Natural killer cell (primary cell): ENCODE data around the gene TAS2R9. TPM values are rescaled to one million over a fixed set of nuclear protein-coding genes. Genes with fewer than 3 reads are reported as not detected.

Experiments
- ATAC-seq, 3 donors: fragments of 150-1000 bp in 2 of 3; fragments of 200-7000 bp in 1 of 3; cut with Tn5 transposase; 1 replicate in 1 of 3; 2 replicates in 2 of 3; pipeline ENCODE4 v1.10.0; 2021; ENCODE audit warnings: mild to moderate bottlenecking in 2 of 3, moderate library complexity in 2 of 3
- DNase-seq, 2 donors: peaks; one replicate each; pipeline versions ENCODE4 v3.0.0 to v3.0.0-alpha.2; 2013 to 2021; ENCODE audit warnings: mixed read lengths in 1 of 2
- H3K27ac ChIP-seq: one replicate; pipeline ENCODE4 v1.5.1; 2013; ENCODE audit warnings: mild to moderate bottlenecking, low read length
- H3K27me3 ChIP-seq: one replicate; pipeline ENCODE4 v1.6.1; 2013; ENCODE audit warnings: low read length; ENCODE audit not compliant: control insufficient read depth, insufficient read depth
- H3K36me3 ChIP-seq: one replicate; pipeline ENCODE4 v1.6.1; 2013; ENCODE audit warnings: low read length; ENCODE audit not compliant: control insufficient read depth, insufficient read depth
- H3K4me1 ChIP-seq: one replicate; pipeline ENCODE4 v1.6.1; 2013; ENCODE audit warnings: low read length; ENCODE audit not compliant: control insufficient read depth, insufficient read depth
- H3K4me3 ChIP-seq: one replicate; pipeline ENCODE4 v1.5.1; 2013; ENCODE audit warnings: low read length
- H3K9me3 ChIP-seq: one replicate; pipeline ENCODE4 v1.6.1; 2013; ENCODE audit warnings: low read length; ENCODE audit not compliant: control insufficient read depth, insufficient read depth
- H3K27ac Mint-ChIP-seq, 2 donors: one replicate each; pipeline ENCODE4 v1.8.0; 2022; ENCODE audit warnings: mild to moderate bottlenecking in 2 of 2, mixed read lengths in 2 of 2, moderate library complexity in 1 of 2
- H3K27me3 Mint-ChIP-seq, 2 donors: one replicate each; pipeline ENCODE4 v1.8.0; 2022; ENCODE audit warnings: low read depth in 2 of 2, mixed read lengths in 2 of 2
- H3K36me3 Mint-ChIP-seq: one replicate; pipeline ENCODE4 v1.8.0; 2022; ENCODE audit warnings: mixed read lengths
- H3K4me1 Mint-ChIP-seq, 2 donors: one replicate each; pipeline ENCODE4 v1.8.0; 2022; ENCODE audit warnings: mixed read lengths in 2 of 2
- H3K4me3 Mint-ChIP-seq: one replicate; pipeline ENCODE4 v1.8.0; 2022; ENCODE audit warnings: mild to moderate bottlenecking, moderate library complexity, mixed read lengths
- H3K9me3 Mint-ChIP-seq, 2 donors: one replicate each; pipeline ENCODE4 v1.8.0; 2022; ENCODE audit warnings: mixed read lengths in 2 of 2
- CTCF ChIP-seq: fragments of 200-600 bp; IDR thresholded peaks from one replicate; pipeline ENCODE4 v1.8.0; 2022; ENCODE audit warnings: antibody characterized with exemption
- WGBS: methylation state at CpG from one replicate; pipeline ENCODE4 v1.1.7; 2013; ENCODE audit warnings: missing lambda C conversion rate; ENCODE audit not compliant: insufficient coverage; 5-methylcytosine and 5-hydroxymethylcytosine counted together
- intact Hi-C: fragments of 100-400 bp; cut with micrococcal nuclease; formaldehyde crosslinking; loops from one replicate; pipeline ENCODE4 v1.14.2; 2022
- total RNA-seq, 4 donors: library from RNA; stranded (reverse); fragments of 120-200 nt in 1 of 4; gene quantifications; one replicate each; pipeline versions ENCODE4 v1.2.3 to v1.2.4, GENCODE V29; 2013 to 2022

The TAS2R9 gene
- total RNA-seq, 3 donors from 2014 or later (not counting 1 experiment from before 2014, with no cell fraction given) = not detected

- no peak for TF ChIP-seq CTCF
- Mint-ChIP-seq H3K27me3 (no peaks in the 10 kb centered on the region), H3K27ac (peak within 1 kb of the TSS; percentile 45 to 77), H3K4me1 (peaks cover 44 to 50% of the 10 kb centered on the region in 2 donors), H3K9me3 (no peaks in the 10 kb centered on the region), H3K36me3 (peaks cover 6% of the 10 kb centered on the region), H3K4me3 (no peak within 1 kb of the TSS)
- ATAC-seq (peak; percentile 60 to 82 (median 78)), DNase-seq (peak in 1 of 2 donors; percentile 35)
- no peaks in the 10 kb centered on the region for H3K9me3 ChIP-seq
- no peaks in the 10 kb centered on the region for H3K36me3 ChIP-seq
- H3K4me1 ChIP-seq = peaks cover 11% of the 10 kb centered on the region
- no peaks in the 10 kb centered on the region for H3K27me3 ChIP-seq
- intact Hi-C loops = no loop called here
- no peak within 1 kb of the TSS for H3K4me3 ChIP-seq
- no peak within 1 kb of the TSS for H3K27ac ChIP-seq
- 50% methylated on average over 4 of the region's 4 CpGs for WGBS
Measured at GRCh38 chr12:10849425-10849878, 39.5 kb upstream of the TAS2R9 start, which contains the start of gene PRR4. Gene PRR4 (minus strand): TSS chr12:10849475. CDS start chr12:10849437, 38 bp downstream.

DNA sequence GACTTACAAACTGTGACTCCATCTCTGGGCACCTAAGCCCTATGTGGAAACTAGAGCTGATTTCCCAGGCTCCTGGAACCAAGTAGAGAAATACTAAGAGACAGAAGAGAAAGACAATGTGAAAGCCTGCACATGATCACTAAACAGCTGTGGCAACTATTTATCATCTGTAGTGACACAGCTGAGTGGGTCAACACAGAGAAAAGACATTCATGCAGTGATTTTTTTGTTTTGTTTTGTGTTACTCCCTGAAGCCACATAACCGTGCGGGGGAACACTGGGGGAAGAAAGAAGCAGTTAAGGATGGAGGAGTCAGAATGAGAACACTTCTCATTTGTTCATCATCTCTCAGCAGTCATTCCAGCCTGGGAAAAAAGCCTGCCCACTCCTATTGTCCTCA lies 37.8 kb upstream of the TAS2R9 start:
- intact Hi-C loops = no loop called here
- no peak for ATAC-seq
- Mint-ChIP-seq H3K9me3 (no peaks in the 10 kb centered on the region), H3K36me3 (peaks cover 6% of the 10 kb centered on the region), H3K27me3 (no peaks in the 10 kb centered on the region), H3K4me1 (peaks cover 36 to 37% of the 10 kb centered on the region in 2 donors), H3K4me3 (no peak overlapping the region), H3K27ac (peak overlapping the region in 1 of 2 donors; percentile 14)
- TF ChIP-seq CTCF = no peak
- Histone ChIP-seq H3K9me3 (no peaks in the 10 kb centered on the region), H3K36me3 (no peaks in the 10 kb centered on the region), H3K4me1 (peaks cover 11% of the 10 kb centered on the region), H3K4me3 (no peak overlapping the region), H3K27me3 (no peaks in the 10 kb centered on the region), H3K27ac (no peak overlapping the region)
- 50% methylated on average over 2 of the region's 2 CpGs for WGBS
- DNase-seq = no peak

DNA sequence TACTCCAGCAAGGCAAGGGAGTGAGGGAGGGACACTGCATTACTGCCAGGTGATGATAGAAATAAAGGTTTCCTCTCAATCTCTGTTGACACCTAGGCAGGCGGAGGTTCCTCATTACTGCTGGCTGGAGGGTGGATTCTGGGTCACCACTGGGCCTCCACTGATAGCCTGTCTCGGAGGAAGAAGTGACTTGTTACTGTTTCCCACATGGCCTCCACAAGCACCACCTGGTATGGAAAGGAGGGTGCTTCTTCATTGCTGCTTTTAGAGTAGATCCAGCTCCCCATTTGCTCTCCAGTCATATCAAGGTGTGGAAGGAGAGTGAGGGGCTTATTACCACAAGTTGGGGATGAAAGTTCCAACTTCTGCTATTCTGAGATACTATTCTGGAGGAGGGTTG lies 32.9 kb upstream of the TAS2R9 start:
- Mint-ChIP-seq H3K27ac (no peak overlapping the region), H3K36me3 (peaks cover 6% of the 10 kb centered on the region)
- 100% methylated on average over 2 of the region's 2 CpGs for WGBS

More for the DNA sequence above, 32.9 kb upstream of the TAS2R9 start:
- TF ChIP-seq CTCF = no peak
- Histone ChIP-seq H3K36me3 (no peaks in the 10 kb centered on the region), H3K4me1 (no peaks in the 10 kb centered on the region), H3K9me3 (no peaks in the 10 kb centered on the region), H3K4me3 (no peak overlapping the region), H3K27ac (no peak overlapping the region), H3K27me3 (no peaks in the 10 kb centered on the region)
- H3K4me3 Mint-ChIP-seq = no peak overlapping the region
- H3K4me1 Mint-ChIP-seq = no peaks in the 10 kb centered on the region
- no peaks in the 10 kb centered on the region for H3K9me3 Mint-ChIP-seq
- H3K27me3 Mint-ChIP-seq = no peaks in the 10 kb centered on the region
- no peak for ATAC-seq
- no peak for DNase-seq
- intact Hi-C loops = no loop called here
